DOHH2 (cell line): ENCODE measurements around the gene TPPP2.

Experiments
- EZH2phosphoT487 ChIP-seq: fragments of 200-600 bp; sonication (generic); IDR thresholded peaks from 2 replicates; pipeline ENCODE4 v1.6.1; 2017; ENCODE audit warnings: borderline replicate concordance, mild to moderate bottlenecking, antibody characterized with exemption, low read length, moderate library complexity, mixed read lengths
- TF ChIP-seq, protein P1 (sequence below): fragments of 200-600 bp; sonication (generic); IDR thresholded peaks from one replicate; pipeline ENCODE4 v1.5.1; 2014; ENCODE audit warnings: antibody characterized with exemption, mild to moderate bottlenecking, low read depth, low read length; ENCODE audit not compliant: poor library complexity, severe bottlenecking

DNA sequence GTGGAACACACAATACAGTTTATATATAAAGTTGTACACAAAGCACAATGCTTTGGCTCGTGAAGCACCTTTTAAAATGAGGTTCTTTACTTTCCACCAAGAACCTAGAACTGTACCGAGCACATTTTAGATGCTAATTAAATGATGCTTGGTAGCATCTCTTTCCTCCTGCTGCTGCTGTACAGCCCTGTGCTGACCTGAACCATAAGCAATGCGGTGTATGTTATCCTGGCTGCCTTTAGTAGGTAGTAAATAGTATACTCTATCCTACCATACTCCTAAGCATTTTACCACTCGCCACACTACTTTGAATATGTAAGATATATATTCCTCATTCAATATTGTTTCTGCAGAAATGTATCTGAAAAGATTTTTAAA is 24.7 kb downstream of the TPPP2 start:
- TF ChIP-seq, protein P1, sequence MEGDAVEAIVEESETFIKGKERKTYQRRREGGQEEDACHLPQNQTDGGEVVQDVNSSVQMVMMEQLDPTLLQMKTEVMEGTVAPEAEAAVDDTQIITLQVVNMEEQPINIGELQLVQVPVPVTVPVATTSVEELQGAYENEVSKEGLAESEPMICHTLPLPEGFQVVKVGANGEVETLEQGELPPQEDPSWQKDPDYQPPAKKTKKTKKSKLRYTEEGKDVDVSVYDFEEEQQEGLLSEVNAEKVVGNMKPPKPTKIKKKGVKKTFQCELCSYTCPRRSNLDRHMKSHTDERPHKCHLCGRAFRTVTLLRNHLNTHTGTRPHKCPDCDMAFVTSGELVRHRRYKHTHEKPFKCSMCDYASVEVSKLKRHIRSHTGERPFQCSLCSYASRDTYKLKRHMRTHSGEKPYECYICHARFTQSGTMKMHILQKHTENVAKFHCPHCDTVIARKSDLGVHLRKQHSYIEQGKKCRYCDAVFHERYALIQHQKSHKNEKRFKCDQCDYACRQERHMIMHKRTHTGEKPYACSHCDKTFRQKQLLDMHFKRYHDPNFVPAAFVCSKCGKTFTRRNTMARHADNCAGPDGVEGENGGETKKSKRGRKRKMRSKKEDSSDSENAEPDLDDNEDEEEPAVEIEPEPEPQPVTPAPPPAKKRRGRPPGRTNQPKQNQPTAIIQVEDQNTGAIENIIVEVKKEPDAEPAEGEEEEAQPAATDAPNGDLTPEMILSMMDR, result no peak
- no peak for TF ChIP-seq EZH2phosphoT487
